NCI-H82 treated with DMSO at 0.1 percent for 48 hours (cell line): ENCODE measurements around the gene IGFBP7.

ENCODE experiments used
- DNase-seq: peaks from one replicate; lab custom pipeline; 2025; ENCODE audit not compliant: unreplicated experiment; lab: John Stamatoyannopoulos, UW

Gene IGFBP7

GRCh38 chr4:57109847-57110639, at the start of gene IGFBP7:
IGFBP7 (minus strand) TSS chr4:57110385; CDS start chr4:57110351, 34 bp downstream.
- no peak for DNase-seq

DNA sequence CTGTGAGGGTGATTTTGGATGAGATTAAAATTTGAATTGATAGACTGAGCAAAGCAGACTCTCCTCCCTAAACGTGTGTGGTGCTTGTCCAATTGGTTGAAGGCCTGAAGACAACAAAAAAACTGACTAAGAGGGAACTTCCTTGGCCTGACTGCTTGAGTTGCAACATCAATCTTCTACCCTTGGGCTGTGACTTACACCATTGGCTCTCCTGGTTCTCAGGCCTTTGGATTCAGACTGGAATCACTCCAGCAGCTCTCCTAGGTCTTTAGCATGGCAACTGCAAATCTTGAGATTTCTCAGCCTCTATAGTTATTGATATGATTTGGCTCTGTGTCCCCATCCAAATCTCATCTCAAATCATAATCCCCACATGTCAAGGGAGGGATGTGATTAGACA, 49.7 kb upstream of the IGFBP7 start:
- no peak for DNase-seq

DNA sequence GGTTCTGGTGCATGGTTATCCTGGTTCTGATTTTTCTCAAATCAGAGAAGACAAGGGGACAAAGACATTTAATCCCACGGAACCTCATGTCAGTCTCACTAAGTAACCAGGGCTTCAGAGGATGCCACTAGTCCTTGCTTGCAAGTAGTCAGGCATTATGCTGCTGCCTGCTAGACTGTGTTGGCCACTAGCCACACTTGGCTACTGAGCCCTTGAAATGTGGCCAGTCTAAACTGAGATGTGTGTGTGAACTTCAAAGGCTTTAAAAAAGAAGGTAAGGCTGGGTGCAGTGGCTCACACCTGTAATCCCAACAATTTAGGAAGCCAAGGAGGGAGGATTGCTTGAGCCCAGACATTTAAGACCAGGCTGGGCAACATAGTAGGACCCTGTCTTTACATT, 48.6 kb upstream of the IGFBP7 start:
- DNase-seq = no peak

GRCh38 chr4:57158221-57158620, 48.0 kb upstream of the IGFBP7 start:
- no peak for DNase-seq

- DNase-seq = no peak
Measured at GRCh38 chr4:57157596-57158137, 47.5 kb upstream of the IGFBP7 start.

DNA sequence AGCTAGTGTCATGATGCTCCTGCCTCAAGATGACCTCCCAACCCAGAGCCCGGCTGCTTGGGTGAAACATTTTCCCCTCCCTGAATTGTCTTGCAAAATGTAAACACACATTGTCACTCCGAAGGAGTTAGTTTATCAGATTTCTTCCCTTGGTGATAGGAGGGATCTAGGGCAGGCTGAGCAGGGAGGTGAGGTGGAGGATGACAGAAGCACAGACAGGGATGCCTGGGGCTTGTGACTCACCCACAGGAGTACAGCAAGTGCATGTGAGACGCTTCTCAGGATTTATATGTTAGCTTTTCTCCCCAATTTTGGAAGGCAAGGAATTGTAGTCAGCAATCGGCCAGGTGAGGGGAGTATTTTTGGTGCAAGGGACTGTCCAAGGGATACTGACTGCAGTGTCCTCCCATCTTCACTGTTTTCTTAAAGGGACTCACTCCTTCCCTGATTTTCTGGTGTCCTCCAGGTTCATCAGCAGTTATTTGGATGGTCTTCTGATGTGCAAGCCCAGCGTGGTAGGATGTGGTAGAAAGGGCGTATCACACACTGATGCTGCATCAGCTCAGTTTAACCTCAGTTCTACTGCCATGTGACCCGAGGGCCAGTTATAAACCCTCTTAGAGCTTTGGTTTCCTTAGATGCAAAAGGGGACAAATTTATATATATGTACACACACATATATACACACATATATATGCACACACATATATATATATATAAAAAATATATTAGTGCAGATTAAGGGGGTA, 46.2 kb upstream of the IGFBP7 start:
- DNase-seq = no peak

DNA sequence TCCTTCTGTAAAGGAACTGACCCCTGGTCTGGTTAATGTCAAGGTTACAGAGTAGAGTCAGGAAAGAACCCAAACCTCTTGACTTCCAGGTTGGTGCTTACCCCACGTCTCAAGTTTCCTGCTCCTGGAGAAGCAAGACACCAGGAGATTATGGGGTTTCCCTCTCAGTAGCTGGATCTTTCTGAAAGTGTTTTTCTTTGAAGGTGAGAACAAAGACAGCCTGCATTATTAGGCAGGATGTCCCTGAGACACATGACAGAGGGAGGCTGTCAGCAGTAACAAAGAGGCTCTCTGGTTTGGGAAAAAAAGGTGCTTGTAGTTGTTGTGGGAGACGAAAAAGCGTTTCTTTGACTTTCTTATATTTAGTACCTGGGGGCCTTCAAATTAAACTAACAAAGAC, 44.7 kb upstream of the IGFBP7 start:
- no peak for DNase-seq

- DNase-seq = no peak
Measured at GRCh38 chr4:57154191-57154590, 44.0 kb upstream of the IGFBP7 start.

DNA sequence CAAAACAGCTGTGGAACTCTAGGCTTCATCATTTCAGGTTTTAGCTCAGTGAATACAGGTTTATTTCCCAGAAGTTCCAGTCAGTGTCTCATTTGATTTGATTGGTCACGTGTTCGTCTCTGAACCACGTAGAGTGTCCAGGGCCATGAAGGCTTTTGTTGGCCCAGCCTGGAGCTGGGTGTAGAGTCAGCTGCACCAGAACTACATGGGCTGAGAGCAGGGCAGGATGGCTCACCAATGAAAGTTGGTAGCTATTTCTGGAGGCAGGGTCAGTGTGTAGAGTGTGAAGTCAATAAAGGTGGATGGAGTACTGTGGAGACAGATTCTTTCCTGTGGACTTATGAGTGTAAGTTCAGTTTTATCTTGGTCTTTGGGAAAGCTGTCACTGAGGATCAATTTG, 43.0 kb upstream of the IGFBP7 start:
- DNase-seq = no peak

DNA sequence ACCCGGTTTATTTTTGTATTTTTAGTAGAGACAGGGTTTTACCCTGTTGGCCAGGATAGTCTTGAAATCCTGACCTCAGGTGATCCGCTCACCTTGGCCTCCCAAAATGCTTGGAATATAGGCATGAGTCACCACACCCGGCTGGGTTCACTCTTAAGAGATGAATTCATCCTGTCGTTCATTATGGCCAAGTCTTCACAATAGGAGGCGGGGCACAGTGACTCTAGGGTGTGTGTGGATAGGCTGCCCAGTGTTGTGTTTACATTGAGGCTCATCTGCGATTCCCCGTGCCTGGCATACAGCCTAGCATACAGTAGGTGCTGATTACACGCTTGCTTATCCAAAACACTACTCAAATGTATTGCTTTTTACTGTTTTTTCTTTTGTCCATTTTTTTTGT, 41.3 kb upstream of the IGFBP7 start:
- no peak for DNase-seq

GRCh38 chr4:57149833-57150232, 39.6 kb upstream of the IGFBP7 start:
- DNase-seq = no peak

GRCh38 chr4:57148831-57149505, 38.8 kb upstream of the IGFBP7 start:
- no peak for DNase-seq

DNA sequence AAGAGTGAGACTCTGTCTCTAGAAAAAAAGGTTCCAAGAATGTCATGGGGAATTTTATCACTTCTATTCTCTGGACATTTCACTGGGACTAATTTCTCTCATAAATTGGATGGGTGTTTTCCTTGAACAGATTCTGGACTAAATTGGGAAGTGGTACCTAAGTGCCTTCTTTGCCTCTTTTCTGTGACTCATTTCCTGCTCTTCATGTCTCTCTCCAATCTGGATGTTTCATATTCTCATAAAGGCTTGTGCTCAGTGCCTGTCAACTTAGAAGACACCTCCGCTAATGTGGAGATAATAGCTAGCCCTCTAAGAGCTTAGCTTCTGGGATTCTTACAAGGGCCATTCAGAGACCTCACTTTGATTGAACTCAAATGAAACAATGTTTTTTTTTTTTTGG, 38.0 kb upstream of the IGFBP7 start:
- DNase-seq = no peak

GRCh38 chr4:57147335-57148060, 37.3 kb upstream of the IGFBP7 start:
- no peak for DNase-seq

DNA sequence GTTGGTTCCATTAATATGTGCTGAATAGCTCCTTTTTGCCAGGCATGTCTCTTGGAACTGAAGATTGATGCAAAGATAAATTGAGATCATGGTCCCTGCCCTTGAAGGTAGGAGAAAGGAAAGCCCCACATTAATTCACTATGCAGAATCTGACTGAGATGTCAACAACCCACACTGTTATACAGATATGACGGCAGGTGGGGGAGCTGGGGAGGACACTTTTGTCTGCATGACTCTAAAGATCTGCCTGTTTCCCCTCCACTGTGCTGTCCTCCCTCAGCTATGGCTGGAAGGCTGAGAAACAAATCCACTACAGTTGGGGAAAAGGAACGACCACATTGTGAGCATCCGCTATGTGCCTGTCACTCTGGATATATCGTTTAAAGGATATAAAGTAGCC, 36.3 kb upstream of the IGFBP7 start:
- DNase-seq = no peak

GRCh38 chr4:57144466-57144865, 34.3 kb upstream of the IGFBP7 start:
- DNase-seq = no peak

GRCh38 chr4:57139783-57140182, 29.6 kb upstream of the IGFBP7 start:
- no peak for DNase-seq

DNA sequence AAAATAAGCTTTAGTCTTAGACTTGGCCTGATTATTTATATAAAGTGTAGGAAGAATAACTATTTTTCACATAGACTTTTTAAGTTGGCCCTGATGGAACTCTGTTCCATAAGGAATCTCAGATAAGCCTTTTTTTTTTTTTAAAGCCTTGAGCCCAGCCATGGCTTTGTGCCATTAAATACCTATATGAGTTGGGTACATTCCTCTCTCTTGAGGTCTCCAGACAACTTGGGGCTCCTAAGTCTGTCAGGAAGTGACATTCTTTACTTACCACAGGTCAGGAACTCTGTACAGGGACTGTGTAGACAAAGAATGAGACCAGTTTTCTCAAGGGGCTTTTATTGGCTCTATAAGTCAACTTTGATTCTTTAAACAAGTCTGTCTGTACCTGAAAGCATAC, 27.1 kb upstream of the IGFBP7 start:
- no peak for DNase-seq

DNA sequence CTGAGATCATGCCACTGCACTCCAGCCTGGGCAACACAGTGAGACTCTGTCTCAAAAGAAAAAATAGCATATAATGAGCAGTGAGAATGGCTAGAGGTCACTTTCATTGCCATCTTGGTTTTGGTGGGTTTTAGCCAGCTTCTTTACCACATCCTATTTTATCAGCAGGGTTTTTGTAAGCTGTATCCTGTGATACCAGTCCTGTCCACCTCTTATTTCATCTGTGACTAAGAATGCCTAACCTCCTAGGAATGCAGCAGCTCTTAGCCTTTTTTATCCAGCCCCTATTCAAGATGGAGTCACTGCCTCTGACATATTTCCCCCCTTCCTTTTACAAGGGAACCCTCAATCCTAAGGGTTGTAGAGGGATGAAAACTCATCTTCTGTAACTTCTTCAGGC, 26.1 kb upstream of the IGFBP7 start:
- DNase-seq = no peak

DNA sequence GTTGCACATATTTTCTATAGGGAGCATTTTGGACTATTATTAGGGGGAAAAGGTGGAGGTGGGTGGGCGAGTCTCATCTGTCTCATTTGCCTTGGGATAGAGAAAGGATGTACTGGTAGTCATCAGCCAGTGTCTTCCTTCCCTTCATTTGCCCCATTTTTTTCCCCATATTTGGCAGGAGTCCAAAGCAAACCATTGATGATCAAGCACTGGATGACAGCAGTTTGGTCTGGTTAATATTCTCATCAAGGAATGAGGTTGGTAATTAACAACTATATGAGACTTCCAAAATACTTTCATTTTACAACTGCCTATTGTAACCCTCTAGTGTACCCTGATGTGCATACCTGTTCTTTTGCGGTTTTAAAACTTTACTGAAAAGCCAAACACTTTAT, 22.6 kb upstream of the IGFBP7 start:
- no peak for DNase-seq
